IPS-11a (cell line): Measurements from ENCODE around the gene DDX21.
"Not testable (repeated sequence)": the region's sequence is repeated elsewhere in the genome, so short reads cannot be mapped to it uniquely, and the experiment has no call there.

Experiments
- H3K4me3 ChIP-seq: one replicate; pipeline ENCODE4 v1.5.1; 2013; ENCODE audit warnings: low read depth, low read length, control low read depth

The DDX21 gene

GRCh38 chr10:68955832-68956532 lies at the start of gene DDX21:
DDX21 (plus strand) TSS chr10:68956170; CDS start chr10:68956226, 56 bp downstream.
- H3K4me3 ChIP-seq, result peak within 1 kb of the TSS; percentile 97

- H3K4me3 ChIP-seq, result no peak overlapping the region
Observed at GRCh38 chr10:68924593-68924992, 31.4 kb upstream of the DDX21 start.

GRCh38 chr10:68925489-68925888 lies 30.5 kb upstream of the DDX21 start:
- no peak overlapping the region for H3K4me3 ChIP-seq

GRCh38 chr10:68929157-68929556 lies 26.8 kb upstream of the DDX21 start:
- not testable (repeated sequence) for H3K4me3 ChIP-seq

- not testable (repeated sequence) for H3K4me3 ChIP-seq
Observed at GRCh38 chr10:68929888-68930287, 26.1 kb upstream of the DDX21 start.

GRCh38 chr10:68932860-68933259 lies 23.1 kb upstream of the DDX21 start:
- H3K4me3 ChIP-seq, result not testable (repeated sequence)

GRCh38 chr10:68934994-68935393 lies 21.0 kb upstream of the DDX21 start:
- H3K4me3 ChIP-seq, result no peak overlapping the region

GRCh38 chr10:68938117-68938516 lies 17.9 kb upstream of the DDX21 start:
- H3K4me3 ChIP-seq, result no peak overlapping the region

GRCh38 chr10:68938884-68939283 lies 17.1 kb upstream of the DDX21 start:
- H3K4me3 ChIP-seq, result no peak overlapping the region

- H3K4me3 ChIP-seq, result not testable (repeated sequence)
Observed at GRCh38 chr10:68940917-68941316, 15.1 kb upstream of the DDX21 start.

GRCh38 chr10:68950598-68950997 lies 5.4 kb upstream of the DDX21 start:
- no peak overlapping the region for H3K4me3 ChIP-seq

- no peak overlapping the region for H3K4me3 ChIP-seq
Observed at GRCh38 chr10:68954904-68955303, 1.1 kb upstream of the DDX21 start.

- peak overlapping the region; percentile 97 for H3K4me3 ChIP-seq
Observed at GRCh38 chr10:68955355-68955831, 577 bp upstream of the DDX21 start.

GRCh38 chr10:68957284-68957615 lies 1.3 kb downstream of the DDX21 start:
- H3K4me3 ChIP-seq, result peak overlapping the region; percentile 97

GRCh38 chr10:68957654-68958053 lies 1.7 kb downstream of the DDX21 start:
- peak overlapping the region; percentile 97 for H3K4me3 ChIP-seq

- no peak overlapping the region for H3K4me3 ChIP-seq
Observed at GRCh38 chr10:68959695-68960527, 3.9 kb downstream of the DDX21 start.

GRCh38 chr10:68963151-68963550 lies 7.2 kb downstream of the DDX21 start:
- H3K4me3 ChIP-seq, result no peak overlapping the region

GRCh38 chr10:68973975-68974374 lies 18.0 kb downstream of the DDX21 start:
- no peak overlapping the region for H3K4me3 ChIP-seq

GRCh38 chr10:68975936-68976473 lies 20.0 kb downstream of the DDX21 start:
- H3K4me3 ChIP-seq, result not testable (repeated sequence)

GRCh38 chr10:68979738-68980137 lies 23.8 kb downstream of the DDX21 start:
- not testable (repeated sequence) for H3K4me3 ChIP-seq

- no peak overlapping the region for H3K4me3 ChIP-seq
Observed at GRCh38 chr10:68981074-68981473, 25.1 kb downstream of the DDX21 start.

- no peak overlapping the region for H3K4me3 ChIP-seq
Observed at GRCh38 chr10:68982389-68982788, 26.4 kb downstream of the DDX21 start.
